Activated CD4-positive, alpha-beta T cell treated with anti-CD3 and anti-CD28 coated beads for 4 hours (primary cell): ENCODE data around the gene PON1.

Experiments
- DNase-seq, 2 donors: peaks; one replicate each; pipeline ENCODE4 v3.0.0-alpha.2; 2020

PON1 gene

DNA sequence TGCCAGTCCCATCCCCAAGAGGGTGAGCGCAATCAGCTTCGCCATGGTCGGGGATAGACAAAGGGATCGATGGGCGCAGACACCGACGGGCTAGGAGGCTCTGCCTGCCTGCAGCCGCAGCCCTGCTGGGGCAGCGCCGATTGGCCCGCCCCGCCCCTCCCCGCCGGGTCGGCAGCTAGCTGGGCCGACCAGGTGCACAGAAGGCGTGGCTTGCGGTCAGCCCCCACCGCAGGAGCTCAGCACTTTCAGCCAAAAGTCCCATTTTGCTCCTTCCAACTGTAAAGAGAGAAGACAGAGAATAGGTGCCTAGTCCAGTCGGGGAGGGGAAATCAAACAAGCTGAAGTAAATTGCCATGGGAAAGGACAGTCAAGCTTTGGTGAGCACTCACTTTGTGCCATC is at the start of gene PON1:
Gene PON1, minus strand, starts transcription at position 102 of the 400 bp plus-strand sequence. Its CDS starts 57 bp downstream, at position 45.
- no peak for DNase-seq

DNA sequence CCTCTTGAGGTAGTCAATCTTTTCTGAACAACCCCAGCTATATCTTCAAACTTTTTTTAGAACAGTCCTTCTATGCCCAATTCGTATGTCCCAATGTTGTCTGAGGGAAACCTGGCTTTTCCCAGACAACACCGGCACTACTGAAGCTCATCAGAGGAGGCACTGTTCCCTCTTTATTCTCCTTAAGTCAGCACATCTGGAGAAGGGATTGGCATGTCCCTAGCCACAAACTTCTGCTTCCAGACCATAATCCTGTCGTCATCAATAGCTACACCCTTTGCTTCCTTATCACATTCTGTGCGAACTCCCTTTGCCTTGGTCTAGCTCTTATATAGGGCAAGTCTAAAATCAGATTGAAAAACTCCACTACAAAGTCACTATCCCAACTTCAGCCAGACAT is 49.0 kb upstream of the PON1 start:
- DNase-seq = no peak

DNA sequence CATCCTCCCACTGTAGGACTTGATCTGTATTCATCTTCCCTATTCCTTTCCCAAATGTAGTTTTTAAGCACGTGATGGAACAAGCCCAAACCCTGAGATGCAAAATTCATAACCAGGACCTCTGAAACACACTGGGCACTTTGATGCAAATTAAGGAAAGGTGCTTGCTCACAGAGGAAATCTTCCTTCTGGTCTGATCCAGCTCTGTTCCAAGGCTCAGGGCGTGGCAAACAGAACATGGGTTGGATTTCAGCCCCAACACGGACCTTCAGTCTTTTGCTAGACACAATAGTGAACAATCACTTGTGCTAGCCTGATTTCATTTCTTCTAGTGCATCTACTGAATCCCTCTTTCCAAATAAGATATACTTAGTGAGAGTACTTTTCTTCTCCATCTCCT is 43.9 kb upstream of the PON1 start:
- DNase-seq = no peak

DNA sequence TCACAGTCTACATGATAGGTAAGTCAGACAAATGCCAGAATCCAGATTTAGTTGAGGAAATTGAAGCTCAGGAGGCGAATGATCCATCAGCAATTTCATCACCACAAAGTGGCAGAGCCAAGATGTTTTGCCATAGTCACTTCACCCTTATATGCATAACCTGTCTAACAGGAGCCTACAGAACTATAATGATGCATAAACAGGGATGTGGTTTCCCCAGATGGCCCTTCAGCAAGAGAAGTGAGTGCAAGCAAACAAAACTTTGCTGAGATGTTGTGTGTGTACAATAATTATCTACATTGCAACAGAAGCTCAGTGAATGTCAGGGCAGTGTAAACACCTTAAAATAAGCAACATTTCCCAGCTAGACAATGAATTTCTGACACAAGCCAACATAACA is 43.3 kb upstream of the PON1 start:
- DNase-seq = no peak

DNA sequence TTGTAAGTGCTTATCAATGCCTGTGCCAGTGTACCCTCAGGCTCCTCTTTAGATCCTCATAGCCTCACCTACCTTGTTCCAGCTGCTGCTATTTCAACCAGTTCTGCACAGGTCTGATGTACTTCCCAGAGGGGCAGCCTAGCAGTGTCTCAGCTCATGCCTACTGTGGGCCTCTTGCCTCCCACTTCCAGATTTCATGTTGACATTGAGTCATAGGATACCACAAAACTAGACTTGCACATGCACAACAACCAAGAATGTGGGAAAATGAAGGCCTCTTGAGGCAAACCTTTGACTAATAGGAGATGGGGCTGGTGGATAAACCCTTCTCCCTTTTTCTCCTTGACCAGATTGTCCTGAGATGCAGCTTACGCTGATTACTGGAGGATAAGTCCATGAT is 40.8 kb upstream of the PON1 start:
- DNase-seq = no peak

DNA sequence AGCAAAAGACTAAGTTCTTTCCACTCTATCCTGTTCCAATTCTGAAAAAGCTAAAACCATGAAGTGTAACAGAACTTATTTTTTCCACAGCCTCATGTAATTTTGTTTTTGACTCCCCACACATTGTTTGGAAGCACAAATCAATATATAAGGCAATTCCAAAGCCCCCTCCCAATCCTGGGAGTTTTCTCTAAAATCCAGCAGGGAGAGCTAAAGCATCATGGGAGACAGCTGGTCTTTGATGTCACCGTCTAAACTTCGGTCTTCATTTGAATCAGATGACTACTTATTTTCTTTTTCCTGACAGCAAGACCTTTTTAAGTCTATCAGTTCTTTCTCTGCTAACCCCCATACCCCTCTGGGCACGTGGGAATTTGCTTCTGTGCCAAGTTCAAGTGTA is 33.3 kb upstream of the PON1 start:
- DNase-seq = no peak

DNA sequence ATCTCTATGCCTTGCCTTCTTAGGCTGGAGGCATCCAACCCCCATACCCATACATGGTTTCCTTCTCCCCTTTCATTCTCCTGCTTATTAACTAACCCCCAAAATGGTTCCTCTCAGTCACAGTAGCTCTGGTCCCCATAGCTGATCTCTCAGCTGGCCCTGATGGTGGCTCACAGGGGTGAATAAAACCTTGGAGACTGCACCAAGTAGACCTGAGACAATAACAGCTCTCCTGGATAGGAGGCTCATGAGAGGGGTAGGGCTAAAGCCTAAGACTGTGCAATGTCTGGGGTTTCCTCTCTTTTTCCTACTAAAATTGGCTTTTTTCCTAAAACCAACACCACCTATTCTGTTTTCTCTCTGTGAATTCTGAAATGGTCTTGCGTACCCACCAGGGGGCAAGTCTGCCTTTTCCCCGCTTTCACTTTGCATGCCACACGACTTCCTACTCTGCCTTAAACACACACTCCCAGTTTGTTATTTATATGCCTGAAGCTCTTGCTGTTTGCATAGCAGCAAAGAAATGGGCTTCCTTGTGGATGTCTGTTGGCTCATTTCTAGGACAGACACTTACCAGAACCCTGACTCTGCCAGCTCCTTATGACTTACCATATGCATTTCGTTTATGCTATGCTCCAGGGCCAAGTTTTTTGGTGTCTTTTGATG is 18.4 kb upstream of the PON1 start:
- DNase-seq = no peak

DNA sequence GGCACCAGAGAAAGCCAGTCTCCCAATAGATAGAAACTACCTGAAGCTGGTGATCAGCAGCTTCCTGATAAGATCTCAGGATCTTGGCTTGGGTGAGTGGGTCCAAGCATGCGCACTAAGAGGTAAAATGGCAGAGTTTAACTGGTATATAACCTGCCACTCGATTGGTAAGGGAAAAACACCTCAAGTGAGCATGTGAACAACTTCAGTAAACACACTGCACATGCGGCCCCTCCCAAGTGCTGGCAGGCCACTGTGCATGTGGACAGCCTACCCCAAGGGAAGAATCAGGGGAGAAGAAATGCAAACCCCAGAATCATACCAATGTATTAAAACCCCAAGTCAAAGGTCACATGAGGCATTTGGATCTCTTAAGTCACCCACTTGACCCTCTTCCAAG is 17.7 kb upstream of the PON1 start:
- no peak for DNase-seq

DNA sequence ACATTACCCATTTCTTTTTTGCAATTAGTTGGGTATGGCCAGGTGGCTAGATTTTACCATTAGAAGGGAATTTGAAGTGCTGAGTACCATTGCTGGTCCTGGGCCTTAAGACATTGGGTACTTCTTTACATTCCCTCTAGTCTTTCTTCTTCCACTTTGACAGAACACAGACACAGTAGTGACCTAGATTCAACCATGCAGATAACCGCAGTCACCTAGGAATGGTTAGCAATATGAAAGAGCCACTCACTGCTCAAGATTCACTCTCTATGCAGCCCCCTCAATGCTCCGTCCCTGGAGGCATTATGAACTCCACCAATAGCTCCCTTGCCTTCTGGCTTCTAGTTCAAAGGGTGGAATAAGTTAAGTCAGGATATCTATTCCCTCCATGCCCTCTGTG is 16.2 kb upstream of the PON1 start:
- no peak for DNase-seq

DNA sequence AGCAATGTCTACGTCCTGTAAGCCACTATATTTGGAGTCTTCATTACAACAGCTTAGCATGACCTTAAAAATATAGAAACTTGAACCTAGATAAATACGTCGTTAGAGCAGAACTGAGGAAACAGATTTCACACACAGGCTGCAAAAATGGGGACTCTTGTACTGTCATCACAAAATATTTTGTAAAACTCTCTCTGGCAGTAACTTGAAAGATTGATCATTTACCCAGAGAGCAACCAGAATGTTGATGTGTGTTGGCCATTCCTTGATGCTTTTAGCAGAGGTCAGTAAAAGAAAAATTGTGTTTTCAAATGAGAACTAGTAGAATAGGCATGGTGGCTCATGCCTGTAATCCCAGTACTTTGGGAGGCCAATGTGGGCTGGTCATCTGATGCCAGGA is 14.5 kb upstream of the PON1 start:
- DNase-seq = no peak

DNA sequence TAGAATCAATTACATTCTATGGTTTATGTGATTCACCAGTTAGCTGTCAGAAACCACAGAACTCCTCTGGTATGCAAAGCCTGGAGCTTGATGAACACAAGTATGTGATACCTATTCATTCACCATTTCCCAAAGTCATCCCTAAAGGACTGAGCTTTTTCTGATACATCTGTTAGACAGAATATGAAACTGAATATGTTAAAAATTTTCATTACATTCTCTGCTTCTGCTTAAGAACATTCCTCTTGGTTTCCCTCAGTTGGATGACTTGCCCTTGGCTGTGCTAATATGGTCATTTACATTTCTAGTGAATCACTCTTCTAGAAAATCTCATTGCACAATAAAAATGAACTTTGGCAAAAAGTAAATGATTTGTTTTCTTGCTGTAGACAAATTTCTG is 10.8 kb upstream of the PON1 start:
- DNase-seq = no peak

DNA sequence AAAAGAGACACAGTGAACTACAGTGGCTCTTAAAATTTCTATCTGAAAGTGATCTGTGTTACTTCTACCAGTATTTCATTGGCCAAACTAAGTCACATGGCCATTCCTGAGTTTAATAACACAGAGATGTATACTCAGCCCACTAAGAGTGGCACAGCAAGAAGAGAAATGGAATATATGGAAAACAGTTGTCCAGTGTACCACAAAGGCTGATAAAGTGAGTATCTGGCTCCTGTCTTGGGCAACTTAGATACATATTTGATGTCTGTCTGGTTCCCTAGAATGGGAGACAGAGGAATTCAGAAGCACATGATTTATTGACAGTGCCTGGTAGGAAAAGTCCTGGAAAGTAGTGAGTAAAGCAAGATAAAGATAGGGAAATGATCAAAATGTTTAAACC is 10.1 kb upstream of the PON1 start:
- DNase-seq = no peak

DNA sequence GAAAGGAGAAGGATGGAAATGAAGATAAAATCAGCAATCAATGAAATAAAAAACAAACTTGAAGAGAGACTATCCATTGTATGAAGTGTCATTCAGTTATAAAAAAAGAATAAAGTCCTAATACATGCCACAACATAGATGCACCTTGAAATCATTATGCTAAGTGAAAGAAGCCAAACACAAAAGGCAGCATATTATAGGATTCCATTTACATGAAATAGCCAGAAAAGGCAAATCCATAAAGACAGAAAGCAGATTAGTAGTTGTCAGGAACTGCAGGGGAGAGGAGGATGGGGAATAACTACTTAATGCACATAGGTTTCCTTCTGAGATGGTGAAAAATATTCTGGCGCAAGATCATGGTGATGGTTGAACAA is 6.6 kb upstream of the PON1 start:
- no peak for DNase-seq

DNA sequence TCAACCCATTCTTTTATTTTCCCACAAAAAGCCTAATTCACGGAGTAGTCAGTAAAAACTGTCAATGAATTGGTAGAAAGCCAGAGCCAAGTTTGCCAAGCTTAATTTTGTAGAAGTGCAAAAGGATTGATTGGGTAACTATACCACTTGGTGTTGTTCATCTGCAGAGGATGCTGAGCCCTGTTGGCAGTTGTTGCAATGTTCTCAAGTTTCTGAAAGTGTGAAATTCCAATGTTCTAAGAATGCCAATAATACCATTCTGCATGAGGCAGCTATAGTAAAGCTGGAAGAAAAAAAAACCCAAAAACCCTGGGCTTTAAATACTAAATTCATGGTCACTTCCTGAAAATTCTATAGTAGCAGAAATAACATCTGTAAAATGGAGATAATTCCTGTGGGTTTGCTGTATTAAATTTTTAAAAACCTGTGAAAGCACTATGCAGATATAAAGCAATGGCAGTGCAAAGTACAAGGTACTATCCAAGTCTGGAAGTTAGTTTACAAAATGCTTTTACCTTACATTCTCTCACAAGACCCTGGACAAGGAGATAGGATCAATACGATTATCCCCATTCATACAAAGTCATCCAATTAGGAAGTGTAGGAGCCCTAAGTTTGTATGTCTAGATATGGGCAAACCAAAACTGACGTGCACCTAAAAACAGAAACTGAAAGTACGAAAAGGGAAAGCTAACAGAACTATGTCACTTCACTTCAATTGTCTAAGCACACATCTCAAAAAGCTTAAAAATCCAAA is 6.0 kb upstream of the PON1 start:
- DNase-seq = no peak

DNA sequence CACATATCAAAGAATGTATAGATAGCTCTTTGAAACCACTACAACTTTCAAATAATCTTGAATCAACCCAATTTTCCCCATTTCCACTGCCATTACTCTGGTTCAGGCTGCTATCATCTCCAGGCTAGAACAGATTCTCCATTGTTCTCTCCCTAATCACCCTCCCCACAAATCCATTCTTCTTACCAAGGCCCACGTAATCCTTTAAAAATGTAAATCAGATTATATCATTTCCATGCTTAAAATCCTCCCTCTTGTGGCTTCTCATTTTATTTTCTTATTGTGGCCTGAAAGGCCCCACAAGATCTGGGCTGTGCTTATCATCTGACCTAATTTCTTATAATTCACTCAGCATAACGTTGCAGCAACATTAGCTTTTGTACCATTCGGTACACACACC is 3.0 kb upstream of the PON1 start:
- no peak for DNase-seq

DNA sequence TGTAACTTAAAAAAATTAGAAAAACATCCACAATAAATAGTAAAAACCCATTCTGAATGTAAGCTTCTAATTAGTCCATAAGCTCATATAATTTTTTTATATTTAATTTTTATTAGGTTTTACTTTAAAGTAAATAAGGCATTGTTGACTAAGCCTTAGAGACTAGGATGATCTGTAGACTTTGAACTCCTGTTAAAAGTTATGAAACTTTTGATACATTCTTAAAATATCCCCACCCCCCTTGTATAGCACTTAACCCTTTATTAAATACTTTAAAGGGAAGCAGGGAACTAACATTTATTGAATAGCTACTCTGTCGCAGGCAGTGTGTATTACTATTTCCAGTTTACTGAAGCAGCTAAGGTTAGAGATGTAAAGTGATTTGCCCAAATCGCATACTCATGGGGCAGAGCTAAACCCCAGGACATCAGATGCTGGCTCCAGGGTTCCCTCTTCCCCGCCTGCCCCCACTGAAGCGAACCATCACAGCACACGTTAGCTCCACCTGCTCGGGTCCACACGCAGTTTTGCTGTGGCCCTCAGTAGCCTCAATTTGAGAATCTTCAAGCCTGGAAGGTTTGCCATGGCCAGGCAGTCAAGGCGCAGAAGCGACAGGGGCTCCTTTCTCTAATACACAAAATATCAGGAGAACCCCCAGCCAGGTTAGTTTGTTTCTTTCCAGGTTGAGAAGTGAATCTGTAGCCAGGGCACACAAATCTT is 762 bp downstream of the PON1 start:
- no peak for DNase-seq

DNA sequence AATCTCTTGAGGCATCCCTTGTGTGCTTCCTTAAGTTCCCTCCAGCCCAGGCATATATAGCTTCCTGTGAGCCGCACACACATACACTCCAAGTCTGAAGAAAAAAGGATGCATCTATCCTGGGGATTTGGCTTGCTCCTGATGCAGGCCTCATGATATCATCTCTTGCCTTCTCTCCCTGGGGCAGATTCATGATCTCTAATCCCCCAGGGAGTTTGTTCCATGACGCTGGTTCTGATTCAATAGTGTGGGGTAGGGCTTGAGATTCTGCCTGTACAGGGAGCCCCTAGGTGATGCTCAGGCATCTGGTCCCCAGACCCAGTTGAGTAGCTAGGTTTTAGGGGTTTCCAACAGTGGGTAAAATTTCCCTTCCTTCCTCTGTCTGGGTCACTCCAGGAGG is 1.5 kb downstream of the PON1 start:
- DNase-seq = no peak

DNA sequence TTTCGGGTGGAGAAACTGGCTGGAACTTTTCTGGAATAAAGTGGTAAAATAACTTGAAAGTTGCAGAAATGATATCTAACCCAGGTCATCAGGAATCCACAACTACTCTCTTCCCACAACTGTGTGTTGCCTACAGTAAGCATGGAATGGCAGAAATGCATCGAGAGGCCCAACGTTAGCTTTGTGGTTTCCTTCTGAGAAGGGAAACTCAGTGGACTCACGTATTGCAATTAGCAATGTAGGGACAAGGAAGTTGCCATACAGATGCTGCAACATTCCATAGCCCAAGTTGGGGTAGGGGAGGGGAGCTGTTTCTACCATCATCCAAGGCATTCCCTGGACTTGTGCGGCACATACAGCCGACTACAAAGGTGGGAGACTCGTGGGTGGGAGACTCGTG is 1.9 kb downstream of the PON1 start:
- no peak for DNase-seq

DNA sequence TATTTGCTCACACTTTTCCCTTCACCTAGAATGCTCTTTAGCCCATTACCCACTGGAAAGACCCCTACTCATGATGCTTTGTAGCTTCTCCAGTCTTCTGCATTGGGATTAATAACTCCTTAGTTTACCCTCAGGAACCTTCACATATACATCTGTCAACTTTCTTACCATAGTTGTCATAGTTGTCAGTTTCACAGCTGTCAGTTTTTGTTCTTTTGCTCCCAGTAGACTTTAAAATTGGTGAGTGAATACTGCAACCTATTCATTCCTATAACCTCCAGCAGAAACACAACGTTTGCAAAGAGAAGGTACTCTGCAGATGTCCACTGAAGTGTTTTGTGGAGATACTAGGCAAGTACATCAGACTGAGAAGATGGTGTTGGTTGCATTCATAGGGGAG is 2.6 kb downstream of the PON1 start:
- DNase-seq = no peak

DNA sequence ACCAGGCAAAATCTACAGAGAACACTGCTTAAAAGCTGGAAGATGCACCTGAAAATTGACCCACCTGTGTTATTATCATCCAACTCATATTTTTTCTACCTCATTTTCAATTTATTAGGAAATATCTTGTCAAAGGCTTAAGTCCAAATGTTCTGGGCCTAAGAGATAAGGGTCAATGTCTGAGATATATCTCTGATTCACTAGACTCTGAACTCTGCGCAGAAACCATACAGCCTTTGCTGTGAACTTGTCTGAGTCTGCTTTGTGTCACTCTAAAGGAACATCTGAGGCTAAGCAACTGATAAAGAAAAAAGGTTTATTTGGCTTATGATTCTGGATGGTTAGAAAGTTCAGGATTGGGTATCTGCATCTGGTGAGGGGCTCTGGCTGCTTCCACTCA is 3.7 kb downstream of the PON1 start:
- no peak for DNase-seq

DNA sequence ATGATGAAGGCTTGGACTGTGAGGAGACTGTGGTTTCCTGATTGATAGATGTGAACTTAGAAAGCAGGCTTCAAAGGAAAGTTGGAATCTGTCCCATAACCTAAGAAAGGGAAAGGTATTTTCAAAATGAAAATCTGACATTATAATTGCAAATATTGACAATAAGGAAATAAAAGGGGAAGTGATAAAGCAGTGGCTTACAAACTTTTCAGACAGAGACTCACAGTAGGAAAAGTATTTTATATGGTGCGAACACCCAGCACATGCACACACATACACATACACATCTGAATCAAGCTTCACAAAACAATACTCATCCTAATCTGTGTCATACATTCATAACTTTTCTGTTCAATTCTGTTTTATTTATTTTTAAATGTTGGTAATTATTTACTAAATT is 4.8 kb downstream of the PON1 start:
- DNase-seq = no peak

DNA sequence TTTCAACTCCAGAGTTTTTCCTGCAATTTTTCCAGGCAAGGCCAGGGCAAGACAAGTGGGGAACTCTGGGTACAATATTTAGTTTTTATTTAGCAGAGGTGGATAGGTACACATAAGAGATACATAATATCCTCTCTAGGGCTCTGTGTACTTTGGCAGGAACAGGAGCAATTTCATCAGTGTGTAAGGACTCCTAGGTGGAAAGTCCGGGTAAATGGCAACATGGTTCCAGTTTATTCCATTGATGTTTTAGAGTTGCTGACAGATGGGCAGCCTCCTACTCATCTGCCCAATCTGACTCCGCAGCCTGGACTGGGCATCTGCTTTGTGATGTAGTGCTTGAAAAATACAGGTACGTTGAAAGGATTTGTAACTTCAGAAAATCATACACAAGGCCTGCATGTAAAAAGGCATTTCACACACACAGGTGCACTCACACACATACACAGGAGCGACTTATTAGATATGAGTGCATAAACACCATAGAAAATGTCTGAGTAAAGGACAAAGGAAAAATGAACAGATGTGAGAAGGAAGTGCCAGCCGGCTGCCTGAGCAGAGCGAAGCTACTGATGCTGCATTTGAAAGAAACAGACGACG is 5.7 kb downstream of the PON1 start:
- DNase-seq = no peak

DNA sequence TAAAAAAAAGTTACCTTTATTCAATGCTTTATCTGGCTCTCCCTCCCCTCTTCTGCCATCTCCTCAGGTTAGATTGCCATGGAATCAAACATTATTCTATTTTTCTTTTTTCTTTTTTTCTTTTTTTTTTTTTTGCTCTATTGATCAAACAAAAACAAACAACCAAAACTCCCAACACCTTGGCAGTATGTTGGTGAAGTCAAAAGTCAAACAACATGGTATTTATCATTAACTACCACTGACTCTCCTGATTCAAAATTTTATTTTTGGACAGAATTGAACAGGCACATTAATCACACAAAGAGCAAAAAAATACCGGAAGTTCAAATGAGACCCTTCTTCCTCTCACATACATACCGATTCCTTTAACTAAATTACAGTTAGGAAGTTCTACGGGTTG is 6.4 kb downstream of the PON1 start:
- DNase-seq = no peak

DNA sequence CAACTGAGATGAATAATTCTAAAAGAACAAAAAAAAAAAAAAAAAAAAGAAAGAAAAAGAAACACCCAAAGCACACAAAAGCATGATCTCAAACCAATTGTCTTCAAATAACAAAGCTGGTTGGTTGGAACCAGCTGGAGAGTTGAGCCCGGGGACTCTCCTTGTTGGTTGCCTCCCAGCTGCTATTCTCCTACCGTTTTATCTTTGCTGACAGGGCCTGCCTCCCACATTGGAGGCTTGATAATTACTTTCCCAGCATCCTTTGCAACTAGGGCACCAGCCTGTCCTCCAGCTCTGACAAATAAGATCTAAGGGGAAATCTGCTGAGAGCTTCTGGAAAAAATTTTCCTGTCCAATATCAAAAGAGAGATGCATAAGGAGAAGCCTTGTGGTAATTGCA is 6.8 kb downstream of the PON1 start:
- no peak for DNase-seq
